GM06990 (cell line): ENCODE results near the gene FBXO36.
"Not testable (repeated sequence)": the region's sequence is repeated elsewhere in the genome, so short reads cannot be mapped to it uniquely, and the experiment has no call there.

ENCODE experiments used
- DNase-seq: peaks from one replicate; pipeline ENCODE4 v3.0.0-alpha.2; 2011; ENCODE audit not compliant: insufficient read length; ENCODE audit errors: extremely low read depth
- H3K27me3 ChIP-seq: replicated peaks from 2 replicates; pipeline ENCODE4 v1.6.0; 2011; ENCODE audit warnings: low read length; ENCODE audit not compliant: control insufficient read depth, insufficient read depth
- H3K36me3 ChIP-seq: 2 replicates; pipeline ENCODE4 v1.5.1; 2011; ENCODE audit warnings: low read length; ENCODE audit not compliant: control insufficient read depth, insufficient read depth
- H3K4me3 ChIP-seq: replicated peaks from 2 replicates; pipeline ENCODE4 v1.5.1; 2011; ENCODE audit warnings: low read depth, mild to moderate bottlenecking, control low read depth, low read length
- CTCF ChIP-seq: IDR thresholded peaks from 2 replicates; pipeline ENCODE4 v1.5.1; 2011; ENCODE audit warnings: low read length, control low read depth, mild to moderate bottlenecking, inconsistent platforms; ENCODE audit not compliant: insufficient read depth, poor library complexity, severe bottlenecking

FBXO36 gene

GRCh38 chr2:229889023-229889422 is 33.3 kb upstream of the FBXO36 start:
- no peaks in the 10 kb centered on the region; the same call in none of the 2 replicates for H3K36me3 ChIP-seq
- H3K4me3 ChIP-seq = no peak overlapping the region
- H3K27me3 ChIP-seq = no peaks in the 10 kb centered on the region
- no peak for TF ChIP-seq CTCF
- no peak for DNase-seq

GRCh38 chr2:229896857-229897256 is 25.4 kb upstream of the FBXO36 start:
- H3K4me3 ChIP-seq = no peak overlapping the region
- H3K27me3 ChIP-seq = no peaks in the 10 kb centered on the region
- H3K36me3 ChIP-seq = no peaks in the 10 kb centered on the region; the same call in 1 of the 2 replicates
- TF ChIP-seq CTCF = no peak
- no peak for DNase-seq

- Histone ChIP-seq H3K27me3 (no peaks in the 10 kb centered on the region), H3K4me3 (no peak overlapping the region), H3K36me3 (peaks cover 3% of the 10 kb centered on the region)
- TF ChIP-seq CTCF = no peak
- no peak for DNase-seq
Observed at GRCh38 chr2:229899604-229900003, 22.7 kb upstream of the FBXO36 start.

- Histone ChIP-seq H3K36me3 (peaks cover 3% of the 10 kb centered on the region), H3K4me3 (no peak overlapping the region), H3K27me3 (no peaks in the 10 kb centered on the region)
- TF ChIP-seq CTCF = no peak
- DNase-seq = no peak
Observed at GRCh38 chr2:229900012-229900411, 22.3 kb upstream of the FBXO36 start.

DNA sequence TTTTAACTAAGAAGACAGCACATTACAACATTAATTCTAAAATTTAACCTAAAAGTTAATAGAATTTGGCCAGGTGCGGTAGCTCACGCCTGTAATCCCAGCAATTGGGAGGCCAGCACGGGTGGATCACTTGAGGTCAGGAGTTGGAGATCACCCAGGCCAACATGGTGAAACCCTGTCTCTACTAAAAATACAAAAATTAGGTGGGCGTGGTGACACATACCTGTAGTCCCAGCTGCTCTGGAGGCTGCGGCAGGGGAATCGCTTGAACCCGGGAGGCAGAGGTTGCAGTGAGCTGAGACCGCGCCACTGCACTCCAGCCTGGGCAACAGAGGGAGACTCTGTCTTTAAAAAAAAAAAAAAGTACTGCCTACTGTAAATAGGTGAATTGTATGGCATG is 21.8 kb upstream of the FBXO36 start:
- not testable (repeated sequence) for H3K36me3 ChIP-seq, H3K4me3 ChIP-seq, DNase-seq, H3K27me3 ChIP-seq

- H3K4me3 ChIP-seq = no peak overlapping the region
- peaks cover 3% of the 10 kb centered on the region for H3K36me3 ChIP-seq
- no peak for TF ChIP-seq CTCF
- DNase-seq = no peak
- H3K27me3 ChIP-seq = no peaks in the 10 kb centered on the region
Observed at GRCh38 chr2:229901819-229902218, 20.5 kb upstream of the FBXO36 start.
